Epithelial cell of esophagus (primary cell): ENCODE measurements around the gene ZBTB20.

Source experiments
- DNase-seq: peaks from one replicate; pipeline ENCODE4 v3.0.0; 2010; ENCODE audit warnings: low read depth
- H3K4me3 ChIP-seq: 2 replicates; pipeline ENCODE4 v1.5.1; 2011; ENCODE audit warnings: mild to moderate bottlenecking, low read length, control low read depth
- CTCF ChIP-seq: IDR thresholded peaks from 2 replicates; pipeline ENCODE4 v1.5.1; 2011; ENCODE audit warnings: low read depth, mild to moderate bottlenecking, low read length, control low read depth, inconsistent platforms; ENCODE audit not compliant: insufficient read depth; ENCODE audit errors: missing control alignments

Gene ZBTB20

GRCh38 chr3:114624047-114624445 is 523.0 kb downstream of the ZBTB20 start:
- DNase-seq: no peak
- H3K4me3 ChIP-seq: no peak overlapping the region
- TF ChIP-seq CTCF: no peak

- H3K4me3 ChIP-seq: no peak overlapping the region
- TF ChIP-seq CTCF: no peak
- no peak for DNase-seq
These were observed 523.6 kb downstream of the ZBTB20 start for GRCh38 chr3:114623420-114624046.

GRCh38 chr3:114622001-114622400 is 525.1 kb downstream of the ZBTB20 start:
- no peak for DNase-seq
- no peak overlapping the region for H3K4me3 ChIP-seq
- TF ChIP-seq CTCF: no peak

GRCh38 chr3:114619771-114620170 is 527.3 kb downstream of the ZBTB20 start:
- H3K4me3 ChIP-seq: no peak overlapping the region
- DNase-seq: peak; percentile 59
- no peak for TF ChIP-seq CTCF

- no peak for DNase-seq
- TF ChIP-seq CTCF: no peak
- no peak overlapping the region for H3K4me3 ChIP-seq
These were observed 531.5 kb downstream of the ZBTB20 start for GRCh38 chr3:114615523-114616085.

- no peak for DNase-seq
- no peak overlapping the region for H3K4me3 ChIP-seq
- no peak for TF ChIP-seq CTCF
These were observed 537.0 kb downstream of the ZBTB20 start for GRCh38 chr3:114609973-114610630.
